Astrocyte of the spinal cord (primary cell): ENCODE measurements around the gene SLC36A1.
"Not testable (repeated sequence)": the region's sequence is repeated elsewhere in the genome, so short reads cannot be mapped to it uniquely, and the experiment has no call there.

Experiments used
- DNase-seq: peaks from one replicate; pipeline ENCODE4 v3.0.0; 2011; ENCODE audit warnings: low read depth, low spot score
- H3K4me3 ChIP-seq: 2 replicates; pipeline ENCODE4 v1.5.1; 2011; ENCODE audit warnings: low read depth, mild to moderate bottlenecking, low read length, moderate library complexity
- CTCF ChIP-seq: IDR thresholded peaks from 2 replicates; pipeline ENCODE4 v1.5.1; 2012; ENCODE audit warnings: low read depth, mild to moderate bottlenecking, low read length, inconsistent platforms
- in situ Hi-C: cut with HindIII; loops from 2 replicates; pipeline ENCODE4 v1.10.0; 2017; ENCODE audit warnings: low sequenced_read_pairs

Gene SLC36A1

GRCh38 chr5:151417712-151418111 is 29.7 kb upstream of the SLC36A1 start:
- no peak for TF ChIP-seq CTCF
- in situ Hi-C loops, result no loop called here
- H3K4me3 ChIP-seq, result no peak overlapping the region
- no peak for DNase-seq

DNA sequence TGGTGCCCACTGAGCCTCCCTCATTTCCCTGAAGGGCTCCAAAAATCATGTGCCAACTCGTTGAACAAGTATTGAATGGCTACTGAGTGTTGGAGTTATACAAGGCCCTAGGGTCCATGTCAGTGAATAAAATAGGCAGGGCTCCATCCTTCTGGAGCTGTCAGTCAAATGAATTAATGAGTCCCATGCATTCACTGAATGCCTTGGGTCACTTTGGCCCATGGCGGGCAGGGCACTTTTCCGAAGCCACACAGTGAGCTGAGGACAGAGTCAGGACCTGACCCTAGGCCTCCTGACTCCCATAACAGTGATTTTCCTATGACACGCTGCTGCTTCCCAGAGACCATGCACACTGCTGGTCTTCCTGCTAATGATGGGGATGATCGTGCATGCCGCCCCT is 27.3 kb upstream of the SLC36A1 start:
- DNase-seq, result no peak
- H3K4me3 ChIP-seq, result no peak overlapping the region
- in situ Hi-C loops, result no loop called here
- TF ChIP-seq CTCF, result no peak

DNA sequence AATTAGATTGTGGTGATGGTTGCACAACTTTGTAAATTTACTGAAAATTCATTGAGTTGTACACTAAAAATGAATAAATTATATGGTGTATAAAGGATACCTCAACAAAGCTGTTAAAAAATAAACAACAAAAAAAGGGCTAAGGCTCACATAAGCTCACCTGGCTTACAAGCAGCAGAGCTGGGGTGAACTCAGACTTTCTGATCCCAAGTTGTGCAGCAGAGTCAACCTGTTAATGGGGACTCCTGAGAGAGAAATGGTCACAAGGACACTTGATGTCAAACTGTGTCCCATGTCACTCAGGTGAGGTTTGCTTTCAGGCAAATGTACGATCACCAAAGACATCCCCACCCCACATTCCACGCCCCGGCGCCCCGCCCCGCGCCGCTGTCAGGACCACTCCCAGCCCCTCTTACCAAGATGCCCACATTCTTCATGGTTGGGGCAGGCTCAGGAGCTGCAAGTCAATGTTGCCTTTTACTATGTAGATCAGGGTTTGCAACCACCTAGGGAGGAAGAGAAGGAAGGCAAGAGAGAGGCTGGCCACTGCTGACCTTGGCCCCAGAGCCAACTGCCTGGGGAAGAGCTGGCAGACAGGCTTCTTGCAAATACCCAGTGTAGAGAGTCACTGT is 22.4 kb upstream of the SLC36A1 start:
- in situ Hi-C loops, result no loop called here
- no peak overlapping the region for H3K4me3 ChIP-seq
- no peak for TF ChIP-seq CTCF
- DNase-seq, result no peak

DNA sequence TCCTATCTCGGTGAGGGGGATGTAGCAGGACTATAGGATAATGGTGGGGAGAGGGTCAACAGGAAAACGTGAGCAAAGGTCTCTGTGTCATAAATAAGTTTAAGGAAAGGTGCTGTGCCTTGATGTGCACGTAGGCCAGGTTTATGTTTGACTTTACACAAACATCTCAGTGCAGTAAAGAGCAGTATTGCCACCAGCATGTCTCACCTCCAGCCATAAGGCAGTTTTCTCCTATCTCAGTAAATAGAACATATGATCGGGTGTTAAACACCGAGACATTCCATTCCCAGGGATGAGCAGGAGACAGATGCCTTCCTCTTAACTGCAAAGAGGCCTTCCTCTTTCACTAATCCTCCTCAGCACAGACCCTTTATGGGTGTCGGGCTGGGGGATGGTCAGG is 21.1 kb upstream of the SLC36A1 start:
- in situ Hi-C loops, H3K4me3 ChIP-seq, DNase-seq: not testable (repeated sequence)

GRCh38 chr5:151427258-151427657 is 20.1 kb upstream of the SLC36A1 start:
- DNase-seq, result no peak
- H3K4me3 ChIP-seq, result no peak overlapping the region
- in situ Hi-C loops, result no loop called here
- TF ChIP-seq CTCF, result no peak

- no peak overlapping the region for H3K4me3 ChIP-seq
- DNase-seq, result no peak
- TF ChIP-seq CTCF, result no peak
- in situ Hi-C loops, result no loop called here
Measured at GRCh38 chr5:151430731-151431130, 16.7 kb upstream of the SLC36A1 start.

- no peak for TF ChIP-seq CTCF
- no peak for DNase-seq
- no peak overlapping the region for H3K4me3 ChIP-seq
- in situ Hi-C loops, result no loop called here
Measured at GRCh38 chr5:151431666-151432065, 15.7 kb upstream of the SLC36A1 start.
